GM12872 (cell line): ENCODE measurements around the gene GPC6.

ENCODE experiments used
- TF ChIP-seq, protein P1 (sequence below): IDR thresholded peaks from 3 replicates; pipeline ENCODE4 v1.5.1; 2011; ENCODE audit warnings: low read depth, mild to moderate bottlenecking, low read length, moderate library complexity; ENCODE audit not compliant: insufficient read depth

GPC6 gene

DNA sequence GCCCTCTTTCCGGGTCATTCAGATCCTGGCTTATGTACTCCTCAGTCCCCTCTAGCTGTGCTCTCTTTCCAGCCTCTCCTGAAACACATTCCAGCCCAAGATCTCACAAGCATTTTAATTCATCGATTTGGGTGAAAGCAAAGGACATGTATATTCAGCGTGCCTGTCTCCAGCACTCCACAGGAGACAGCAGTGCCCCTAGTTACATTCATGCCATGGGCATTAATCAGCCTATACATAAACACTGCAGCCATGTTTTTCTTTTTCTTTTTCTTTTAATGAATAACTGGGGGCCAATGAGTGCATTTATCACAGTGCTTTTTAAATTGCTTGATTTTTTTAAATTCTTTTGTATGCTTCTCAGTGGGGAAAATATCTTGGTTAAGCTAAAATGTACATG, 1053.7 kb downstream of the GPC6 start:
- TF ChIP-seq, protein P1, sequence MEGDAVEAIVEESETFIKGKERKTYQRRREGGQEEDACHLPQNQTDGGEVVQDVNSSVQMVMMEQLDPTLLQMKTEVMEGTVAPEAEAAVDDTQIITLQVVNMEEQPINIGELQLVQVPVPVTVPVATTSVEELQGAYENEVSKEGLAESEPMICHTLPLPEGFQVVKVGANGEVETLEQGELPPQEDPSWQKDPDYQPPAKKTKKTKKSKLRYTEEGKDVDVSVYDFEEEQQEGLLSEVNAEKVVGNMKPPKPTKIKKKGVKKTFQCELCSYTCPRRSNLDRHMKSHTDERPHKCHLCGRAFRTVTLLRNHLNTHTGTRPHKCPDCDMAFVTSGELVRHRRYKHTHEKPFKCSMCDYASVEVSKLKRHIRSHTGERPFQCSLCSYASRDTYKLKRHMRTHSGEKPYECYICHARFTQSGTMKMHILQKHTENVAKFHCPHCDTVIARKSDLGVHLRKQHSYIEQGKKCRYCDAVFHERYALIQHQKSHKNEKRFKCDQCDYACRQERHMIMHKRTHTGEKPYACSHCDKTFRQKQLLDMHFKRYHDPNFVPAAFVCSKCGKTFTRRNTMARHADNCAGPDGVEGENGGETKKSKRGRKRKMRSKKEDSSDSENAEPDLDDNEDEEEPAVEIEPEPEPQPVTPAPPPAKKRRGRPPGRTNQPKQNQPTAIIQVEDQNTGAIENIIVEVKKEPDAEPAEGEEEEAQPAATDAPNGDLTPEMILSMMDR, result no peak

DNA sequence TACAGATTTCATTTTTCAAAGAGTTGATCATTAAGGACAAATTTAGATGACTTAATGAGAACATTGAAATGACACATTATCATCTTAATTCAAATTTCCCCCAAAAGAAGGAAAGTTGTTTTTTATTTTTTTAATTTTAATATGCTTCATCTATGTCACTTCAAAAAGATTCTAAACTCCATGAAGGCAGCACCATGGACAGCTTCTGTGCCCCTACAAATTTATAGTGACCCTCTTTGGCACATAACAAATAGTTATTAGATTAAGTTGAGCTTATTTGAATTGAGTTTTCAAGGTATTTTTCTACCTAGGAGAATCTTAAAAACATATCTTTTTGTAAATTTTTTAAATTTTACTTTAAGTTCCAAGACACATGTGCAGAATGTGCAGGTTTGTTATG, 1054.2 kb downstream of the GPC6 start:
- TF ChIP-seq, protein P1, result no peak

DNA sequence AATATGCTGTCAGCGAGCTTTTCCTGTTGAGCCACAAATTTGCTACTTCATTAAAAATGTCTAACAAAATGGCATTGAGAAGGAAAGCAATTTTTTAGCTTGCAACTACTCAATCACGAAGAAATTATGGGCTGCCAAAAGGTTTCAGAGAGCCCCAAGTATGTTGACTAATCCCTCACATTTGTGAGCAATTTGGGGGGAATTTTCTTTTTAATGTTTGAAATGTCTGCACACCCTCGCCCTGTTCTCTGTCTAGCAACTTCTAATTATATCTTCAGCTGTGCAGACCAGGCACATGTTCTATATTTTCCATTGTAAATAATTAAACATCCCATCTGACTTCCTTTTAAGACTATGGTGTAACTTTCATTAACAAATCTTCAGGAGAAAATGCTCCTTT, 1060.0 kb downstream of the GPC6 start:
- TF ChIP-seq, protein P1, result no peak

DNA sequence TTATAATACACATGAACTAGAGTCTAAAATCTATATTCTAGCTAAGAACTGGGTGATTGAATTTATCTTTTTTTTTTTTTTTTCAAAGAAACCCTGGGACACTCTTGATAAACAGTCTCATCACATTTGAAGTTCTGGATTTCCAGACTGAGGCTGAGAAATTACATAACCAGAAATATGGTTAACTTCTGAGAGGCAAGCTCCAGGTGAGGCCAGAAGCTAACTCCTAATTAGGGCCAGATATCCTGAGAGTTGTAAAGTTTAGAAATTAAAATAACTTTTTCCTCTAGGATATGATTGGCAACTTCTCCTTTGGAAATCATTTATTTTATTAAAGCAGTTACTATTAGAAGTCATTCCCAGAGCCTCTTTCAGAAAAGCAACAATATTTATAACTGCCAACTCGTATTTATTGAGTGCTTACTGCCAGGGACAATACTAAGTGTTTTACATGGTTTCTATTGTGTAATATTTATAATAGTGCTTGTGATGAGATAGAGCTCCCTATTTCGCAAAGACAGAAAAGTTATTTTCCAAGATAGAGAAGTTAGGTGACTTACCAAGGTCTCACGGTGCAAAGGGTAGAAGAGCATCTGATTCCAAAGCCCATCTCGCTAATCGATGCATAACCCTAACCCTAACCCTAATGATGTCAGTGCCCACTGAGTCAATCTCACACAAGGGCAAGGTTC, 1065.2 kb downstream of the GPC6 start:
- TF ChIP-seq, protein P1, result no peak

DNA sequence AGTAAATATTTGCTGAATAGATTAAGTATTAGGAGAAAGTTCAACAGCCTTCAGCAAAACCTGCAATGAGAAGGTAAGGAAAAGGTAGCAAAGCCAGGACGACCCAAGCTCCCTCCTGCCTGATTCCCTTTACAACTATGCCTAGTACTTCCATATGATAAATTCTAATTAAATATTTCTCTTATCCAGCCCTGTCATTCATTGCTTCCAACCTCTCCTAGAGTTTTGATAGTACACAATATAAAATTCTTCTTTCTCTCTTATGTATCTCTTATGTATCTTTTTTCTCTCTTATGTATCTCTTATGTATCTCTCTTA, 1065.7 kb downstream of the GPC6 start:
- TF ChIP-seq, protein P1, result no peak

DNA sequence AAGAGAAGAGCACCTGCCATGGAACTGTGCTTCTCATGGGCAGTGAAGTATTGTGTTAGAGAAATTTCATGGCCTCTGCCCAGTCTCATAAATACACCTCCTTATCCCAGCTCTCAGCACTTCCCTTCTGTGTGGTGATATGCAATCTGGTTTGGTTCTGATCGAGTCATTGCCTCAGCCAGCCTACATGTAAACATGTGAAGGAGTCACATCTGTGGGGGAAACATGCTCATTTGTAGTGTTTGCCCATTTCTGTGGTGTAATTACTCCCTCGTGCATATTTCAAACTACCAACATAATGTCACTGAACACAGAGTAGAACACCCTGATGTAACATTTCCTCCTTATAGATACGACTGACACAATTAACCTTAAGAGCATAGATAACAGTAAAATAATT, 1069.9 kb downstream of the GPC6 start:
- TF ChIP-seq, protein P1, result no peak

DNA sequence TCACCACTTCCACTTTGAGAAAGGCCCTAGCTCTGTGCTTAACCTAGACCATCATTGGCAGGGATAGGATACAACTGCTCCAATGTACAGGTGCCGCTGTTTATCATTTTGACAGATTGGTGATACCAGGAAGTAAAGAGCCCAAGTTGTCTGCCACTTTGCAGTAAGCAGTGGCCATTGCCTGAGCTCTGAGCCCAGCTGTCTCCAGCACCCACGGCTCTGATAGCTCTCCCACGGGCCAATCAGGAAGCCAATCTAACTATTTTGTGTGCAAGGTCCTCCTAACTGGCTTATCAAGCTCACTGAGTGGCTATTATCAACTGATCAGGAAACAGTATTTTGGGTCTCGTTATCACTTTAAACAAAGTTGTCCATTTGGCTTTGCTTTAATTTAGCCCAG, 1071.7 kb downstream of the GPC6 start:
- TF ChIP-seq, protein P1, result no peak

DNA sequence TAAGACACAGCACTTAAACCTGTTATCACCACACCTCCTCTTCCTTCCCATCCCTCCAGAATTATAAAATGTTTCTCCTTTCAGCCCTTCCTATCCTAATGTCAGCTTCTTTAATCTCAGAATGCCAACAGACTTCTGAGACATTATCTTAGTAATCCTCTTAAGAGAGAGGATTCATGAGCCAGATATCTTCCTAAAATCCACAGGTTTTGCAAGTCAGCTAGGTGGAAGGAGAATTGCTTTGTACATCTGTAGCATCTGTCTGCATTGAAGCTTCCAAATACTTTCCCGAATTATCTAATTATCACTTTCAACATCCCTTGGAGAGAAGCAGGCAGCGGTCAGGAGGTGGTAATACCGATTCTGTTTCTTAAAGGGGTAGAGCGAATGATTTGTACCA, 1073.8 kb downstream of the GPC6 start:
- TF ChIP-seq, protein P1, result no peak
